ENCODE measurements around the gene CNEP1R1. TPM values are rescaled to one million over a fixed set of nuclear protein-coding genes. Genes with fewer than 3 reads are reported as not detected.

Gene CNEP1R1
- total and polyA plus RNA-seq, 9 donors = 15.0 to 22.7 (median 18.4) TPM

DNA sequence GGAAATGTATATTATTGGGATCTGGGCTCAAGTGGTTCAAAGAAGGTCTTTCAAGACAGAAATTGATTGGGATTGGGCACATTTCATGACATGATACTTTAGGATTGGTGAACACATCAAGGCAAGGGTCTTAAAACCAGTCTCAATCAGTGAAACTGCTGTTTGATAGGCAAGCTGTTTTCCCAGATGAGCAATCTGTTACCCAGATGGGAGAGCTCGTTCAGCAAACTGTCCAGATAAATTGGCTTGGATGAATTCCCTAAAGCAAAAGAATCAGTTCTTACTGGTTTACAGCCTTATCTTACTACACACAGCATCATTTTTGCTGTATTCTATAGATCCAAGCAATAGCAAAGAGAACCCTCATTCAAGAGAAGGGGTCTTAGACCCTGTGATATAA, 31.0 kb upstream of the CNEP1R1 start:
- H3K36me3 ChIP-seq (ENCODE audit: control insufficient read depth, insufficient read depth, low read length) = no peaks in the 10 kb centered on the region
- H3K4me1 ChIP-seq (ENCODE audit: control insufficient read depth, insufficient read depth, low read length) = no peaks in the 10 kb centered on the region
- H3K9me3 ChIP-seq (replicated peaks; ENCODE audit: control insufficient read depth, low read depth, low read length) = no peaks in the 10 kb centered on the region
- 60% methylated on average over 1 of the region's 1 CpG for WGBS (ENCODE audit: insufficient coverage)
- no peaks in the 10 kb centered on the region for H3K27me3 ChIP-seq (ENCODE audit: control insufficient read depth, insufficient read depth, low read length)
- H3K27ac ChIP-seq (ENCODE audit: low read length) = no peak overlapping the region
- no peak overlapping the region for H3K4me3 ChIP-seq (ENCODE audit: low read length)
- no peak for DNase-seq

DNA sequence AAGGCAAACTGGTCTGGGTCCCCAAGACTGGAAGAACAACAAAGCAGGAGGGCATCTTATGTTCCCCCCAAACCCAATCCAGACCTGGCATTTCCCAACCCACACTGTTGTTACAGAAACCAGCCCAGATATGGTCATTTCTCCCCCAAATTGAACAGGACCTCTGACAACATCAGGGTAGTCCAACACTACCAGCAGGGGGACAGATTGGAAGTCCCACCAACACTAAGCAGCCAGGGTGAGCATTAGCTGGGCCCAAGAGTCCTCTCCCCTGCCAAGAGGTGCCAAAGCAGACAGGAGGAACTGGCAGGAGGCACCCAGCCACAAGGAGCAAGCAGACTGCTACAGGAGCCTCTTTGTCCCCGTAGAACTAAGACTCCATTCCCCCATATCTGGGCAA, 29.3 kb upstream of the CNEP1R1 start:
- H3K36me3 ChIP-seq (ENCODE audit: control insufficient read depth, insufficient read depth, low read length) = no peaks in the 10 kb centered on the region
- H3K27ac ChIP-seq (ENCODE audit: low read length) = no peak overlapping the region
- no peaks in the 10 kb centered on the region for H3K27me3 ChIP-seq (ENCODE audit: control insufficient read depth, insufficient read depth, low read length)
- H3K4me1 ChIP-seq (ENCODE audit: control insufficient read depth, insufficient read depth, low read length) = no peaks in the 10 kb centered on the region
- no peaks in the 10 kb centered on the region for H3K9me3 ChIP-seq (replicated peaks; ENCODE audit: control insufficient read depth, low read depth, low read length)
- 40% methylated on average over 1 of the region's 1 CpG for WGBS (ENCODE audit: insufficient coverage)
- no peak for DNase-seq
- H3K4me3 ChIP-seq (ENCODE audit: low read length) = no peak overlapping the region

DNA sequence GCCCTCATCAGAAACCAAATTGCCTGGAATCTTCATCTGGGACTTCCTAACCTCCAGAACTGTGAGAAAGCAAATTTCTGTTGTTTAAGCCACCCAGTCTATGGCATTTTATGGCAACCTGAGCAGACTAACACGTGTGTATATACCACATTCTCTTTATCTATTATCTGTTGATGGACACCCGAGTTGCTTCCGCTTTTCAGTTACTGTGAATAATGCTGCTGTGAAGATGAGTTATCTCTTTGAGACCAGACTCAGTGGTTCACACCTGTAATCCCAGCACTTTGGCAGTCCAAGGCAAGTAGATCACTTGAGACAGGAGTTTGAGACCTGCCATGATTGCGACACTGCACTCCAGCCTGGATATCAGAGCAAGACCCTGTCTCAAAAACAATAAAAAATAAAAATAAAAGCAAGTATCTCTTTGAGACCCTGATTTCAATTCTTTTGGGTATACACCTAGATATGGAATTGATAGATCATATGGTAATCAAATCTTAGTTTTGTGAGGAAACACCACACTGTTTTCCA, 27.2 kb upstream of the CNEP1R1 start:
- no CpG with 5 or more reads among the region's 4 CpGs for WGBS (ENCODE audit: insufficient coverage)
- Histone ChIP-seq H3K27ac (ENCODE audit: low read length) (no peak overlapping the region), H3K4me1 (ENCODE audit: control insufficient read depth, insufficient read depth, low read length) (no peaks in the 10 kb centered on the region), H3K9me3 (replicated peaks; ENCODE audit: control insufficient read depth, low read depth, low read length) (no peaks in the 10 kb centered on the region), H3K27me3 (ENCODE audit: control insufficient read depth, insufficient read depth, low read length) (no peaks in the 10 kb centered on the region), H3K4me3 (ENCODE audit: low read length) (no peak overlapping the region), H3K36me3 (ENCODE audit: control insufficient read depth, insufficient read depth, low read length) (no peaks in the 10 kb centered on the region)
- DNase-seq = no peak

DNA sequence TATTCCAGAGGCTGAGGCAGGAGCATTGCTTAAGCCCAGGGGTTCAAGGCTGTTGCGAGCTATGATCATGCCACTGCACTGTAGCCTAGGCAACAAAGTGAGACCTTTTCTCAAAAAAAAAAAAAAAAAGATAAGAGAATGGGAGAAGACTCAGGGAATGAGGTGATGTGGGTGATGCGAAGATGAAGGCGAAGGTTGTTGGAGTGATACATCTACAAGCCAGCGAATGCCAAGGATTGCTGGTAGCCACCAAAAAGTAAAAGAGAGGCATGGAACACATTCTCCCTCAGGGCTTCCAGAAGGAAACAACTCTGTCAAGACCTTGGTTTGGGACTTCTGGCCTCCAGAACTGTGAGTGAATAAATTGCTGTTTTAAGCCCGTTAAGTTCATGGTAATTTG, 26.0 kb upstream of the CNEP1R1 start:
- H3K27ac ChIP-seq (ENCODE audit: low read length) = no peak overlapping the region
- H3K4me1 ChIP-seq (ENCODE audit: control insufficient read depth, insufficient read depth, low read length) = no peaks in the 10 kb centered on the region
- WGBS (ENCODE audit: insufficient coverage) = 90% methylated on average over 4 of the region's 5 CpGs
- H3K4me3 ChIP-seq (ENCODE audit: low read length) = no peak overlapping the region
- peaks cover 2% of the 10 kb centered on the region for H3K27me3 ChIP-seq (ENCODE audit: control insufficient read depth, insufficient read depth, low read length)
- no peaks in the 10 kb centered on the region for H3K9me3 ChIP-seq (replicated peaks; ENCODE audit: control insufficient read depth, low read depth, low read length)
- no peaks in the 10 kb centered on the region for H3K36me3 ChIP-seq (ENCODE audit: control insufficient read depth, insufficient read depth, low read length)
- DNase-seq = no peak

DNA sequence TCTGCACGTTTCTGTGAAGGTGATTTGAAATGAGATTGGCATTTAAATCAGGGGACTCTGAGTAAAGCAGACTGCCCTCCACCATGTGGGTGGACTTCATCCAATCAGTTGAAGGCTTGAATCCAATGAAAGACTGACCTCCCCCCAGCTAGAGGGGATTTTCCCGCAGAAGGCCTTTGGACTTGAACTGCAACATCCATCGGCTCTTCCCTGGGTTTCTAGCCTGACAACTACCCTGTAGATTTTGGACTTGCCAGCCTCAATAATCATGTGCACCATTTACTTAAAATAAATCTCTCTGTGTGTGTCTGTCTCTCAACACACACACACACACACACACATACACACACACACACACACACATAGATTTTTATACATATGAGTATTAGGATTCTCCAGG, 23.9 kb upstream of the CNEP1R1 start:
- DNase-seq = no peak
- no CpG with 5 or more reads among the region's 3 CpGs for WGBS (ENCODE audit: insufficient coverage)
- Histone ChIP-seq H3K9me3 (replicated peaks; ENCODE audit: control insufficient read depth, low read depth, low read length) (no peaks in the 10 kb centered on the region), H3K4me3 (ENCODE audit: low read length) (no peak overlapping the region), H3K27me3 (ENCODE audit: control insufficient read depth, insufficient read depth, low read length) (peaks cover 2% of the 10 kb centered on the region), H3K4me1 (ENCODE audit: control insufficient read depth, insufficient read depth, low read length) (no peaks in the 10 kb centered on the region), H3K36me3 (ENCODE audit: control insufficient read depth, insufficient read depth, low read length) (no peaks in the 10 kb centered on the region), H3K27ac (ENCODE audit: low read length) (no peak overlapping the region)

DNA sequence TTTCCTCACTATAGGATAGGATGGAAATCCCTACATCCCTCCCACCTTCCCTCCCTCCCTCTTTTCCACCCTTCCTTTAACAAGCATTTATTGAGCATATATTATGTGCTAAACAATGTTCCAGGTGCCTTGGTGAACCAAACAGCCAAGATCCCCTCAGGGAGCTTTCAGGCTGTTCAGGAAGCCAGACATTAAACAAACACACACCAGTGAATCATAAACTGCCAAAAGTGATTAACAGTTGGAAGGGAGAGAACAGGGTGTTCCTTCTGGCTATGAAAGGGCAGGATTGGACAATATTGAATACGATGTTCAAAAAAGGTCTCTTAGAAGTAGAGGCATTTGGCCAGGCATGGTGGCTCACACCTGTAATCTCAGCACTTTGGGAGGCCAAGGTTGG, 22.8 kb upstream of the CNEP1R1 start:
- DNase-seq = no peak
- Histone ChIP-seq H3K27me3 (ENCODE audit: control insufficient read depth, insufficient read depth, low read length) (peaks cover 2% of the 10 kb centered on the region), H3K9me3 (replicated peaks; ENCODE audit: control insufficient read depth, low read depth, low read length) (no peaks in the 10 kb centered on the region), H3K27ac (ENCODE audit: low read length) (no peak overlapping the region), H3K4me3 (ENCODE audit: low read length) (no peak overlapping the region), H3K4me1 (ENCODE audit: control insufficient read depth, insufficient read depth, low read length) (no peaks in the 10 kb centered on the region), H3K36me3 (ENCODE audit: control insufficient read depth, insufficient read depth, low read length) (no peaks in the 10 kb centered on the region)
- 91% methylated on average over 1 of the region's 1 CpG for WGBS (ENCODE audit: insufficient coverage)

DNA sequence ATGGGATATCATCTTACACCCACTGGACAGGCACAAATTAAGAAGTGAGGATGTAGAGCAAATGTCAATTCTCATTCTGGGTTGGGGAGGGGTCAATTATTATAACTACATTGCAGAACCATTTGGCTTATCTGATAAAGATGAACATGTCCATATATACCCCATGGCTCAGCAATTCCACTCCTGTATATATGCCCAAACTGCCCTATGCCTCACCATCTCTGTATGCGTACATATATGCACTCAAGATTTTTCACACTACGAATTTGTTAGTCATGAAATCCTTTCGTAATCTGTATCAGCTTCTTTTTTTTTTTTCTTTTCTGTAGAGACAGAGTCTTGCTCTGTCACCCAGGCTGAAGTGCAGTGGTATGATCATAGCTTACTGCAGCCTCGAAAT, 20.8 kb upstream of the CNEP1R1 start:
- Histone ChIP-seq H3K9me3 (replicated peaks; ENCODE audit: control insufficient read depth, low read depth, low read length) (no peaks in the 10 kb centered on the region), H3K36me3 (ENCODE audit: control insufficient read depth, insufficient read depth, low read length) (no peaks in the 10 kb centered on the region), H3K4me3 (ENCODE audit: low read length) (no peak overlapping the region), H3K4me1 (ENCODE audit: control insufficient read depth, insufficient read depth, low read length) (no peaks in the 10 kb centered on the region), H3K27ac (ENCODE audit: low read length) (no peak overlapping the region), H3K27me3 (ENCODE audit: control insufficient read depth, insufficient read depth, low read length) (peaks cover 2% of the 10 kb centered on the region)
- no peak for DNase-seq
- 60% methylated on average over 1 of the region's 4 CpGs for WGBS (ENCODE audit: insufficient coverage)

DNA sequence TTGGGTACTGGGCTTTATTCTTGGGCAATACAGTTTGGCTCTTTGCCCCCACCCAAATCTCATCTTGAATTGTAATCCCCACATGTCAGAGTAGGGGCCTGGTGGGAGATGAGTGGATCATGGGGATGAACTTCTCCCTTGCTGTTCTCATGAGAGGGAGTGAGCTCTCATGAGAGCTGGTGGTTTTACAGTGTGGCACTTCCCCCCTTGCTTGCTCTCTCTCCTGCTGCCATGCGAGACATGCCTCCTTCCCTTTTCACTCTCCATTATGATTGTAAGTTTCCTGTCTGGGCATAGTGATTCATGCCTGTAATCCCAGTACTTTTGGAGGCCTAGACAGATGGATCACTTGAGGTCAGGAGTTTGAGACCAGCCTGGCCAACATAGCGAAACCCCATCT, 18.1 kb upstream of the CNEP1R1 start:
- no peaks in the 10 kb centered on the region for H3K4me1 ChIP-seq (ENCODE audit: control insufficient read depth, insufficient read depth, low read length)
- H3K4me3 ChIP-seq (ENCODE audit: low read length) = no peak overlapping the region

DNA sequence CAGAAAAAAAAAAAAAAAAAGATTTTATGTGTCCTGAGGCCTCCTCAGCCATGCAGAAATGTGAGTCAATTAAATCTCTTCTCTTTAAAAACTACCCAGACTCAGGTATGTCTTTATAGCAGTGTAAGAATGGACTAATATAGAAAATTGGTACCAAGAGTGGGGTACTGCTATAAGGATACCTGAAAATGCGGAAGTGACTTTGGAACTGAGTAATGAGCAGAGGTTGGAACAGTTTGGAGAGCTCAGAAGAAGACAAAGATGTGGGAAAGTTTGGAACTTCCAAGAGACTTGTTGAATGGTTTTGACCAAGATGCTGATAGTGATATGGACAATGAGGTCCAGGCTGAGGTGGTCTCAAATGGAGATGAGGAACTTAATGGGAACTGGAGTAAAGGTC, 17.3 kb upstream of the CNEP1R1 start:
- H3K27ac ChIP-seq (ENCODE audit: low read length) = no peak overlapping the region
- H3K4me3 ChIP-seq (ENCODE audit: low read length) = no peak overlapping the region
- WGBS (ENCODE audit: insufficient coverage) = 100% methylated on average over 1 of the region's 1 CpG
- no peaks in the 10 kb centered on the region for H3K4me1 ChIP-seq (ENCODE audit: control insufficient read depth, insufficient read depth, low read length)
- no peaks in the 10 kb centered on the region for H3K9me3 ChIP-seq (replicated peaks; ENCODE audit: control insufficient read depth, low read depth, low read length)
- H3K36me3 ChIP-seq (ENCODE audit: control insufficient read depth, insufficient read depth, low read length) = no peaks in the 10 kb centered on the region
- no peak for DNase-seq
- peaks cover 2% of the 10 kb centered on the region for H3K27me3 ChIP-seq (ENCODE audit: control insufficient read depth, insufficient read depth, low read length)

More for the DNA sequence above, 18.1 kb upstream of the CNEP1R1 start:
- no peaks in the 10 kb centered on the region for H3K9me3 ChIP-seq (replicated peaks; ENCODE audit: control insufficient read depth, low read depth, low read length)
- no CpG with 5 or more reads among the region's 2 CpGs for WGBS (ENCODE audit: insufficient coverage)
- no peaks in the 10 kb centered on the region for H3K36me3 ChIP-seq (ENCODE audit: control insufficient read depth, insufficient read depth, low read length)
- H3K27me3 ChIP-seq (ENCODE audit: control insufficient read depth, insufficient read depth, low read length) = peaks cover 2% of the 10 kb centered on the region
- no peak overlapping the region for H3K27ac ChIP-seq (ENCODE audit: low read length)
- no peak for DNase-seq

DNA sequence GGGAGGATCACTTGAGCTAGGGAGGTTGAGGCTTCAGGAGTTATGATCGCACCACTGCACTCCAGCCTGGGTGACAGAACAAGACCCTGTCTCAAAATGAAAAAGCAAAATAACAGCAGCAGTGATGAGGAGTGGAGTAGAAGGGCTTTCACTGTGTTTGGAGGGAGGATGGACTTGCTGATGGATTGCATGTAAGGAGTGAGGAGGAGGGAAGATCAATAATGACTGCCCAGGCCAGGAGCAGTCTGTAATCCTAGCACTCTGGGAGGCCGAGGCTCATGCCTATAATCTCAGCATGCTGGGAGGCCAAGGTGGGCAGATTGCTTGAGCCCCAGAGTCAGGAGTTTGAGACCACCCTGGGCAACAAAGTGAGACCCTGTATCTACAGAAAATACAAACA, 14.8 kb upstream of the CNEP1R1 start:
- no peak overlapping the region for H3K4me3 ChIP-seq (ENCODE audit: low read length)
- H3K27ac ChIP-seq (ENCODE audit: low read length) = no peak overlapping the region
- WGBS (ENCODE audit: insufficient coverage) = 76% methylated on average over 2 of the region's 2 CpGs
- H3K27me3 ChIP-seq (ENCODE audit: control insufficient read depth, insufficient read depth, low read length) = no peaks in the 10 kb centered on the region
- DNase-seq = no peak
- no peaks in the 10 kb centered on the region for H3K4me1 ChIP-seq (ENCODE audit: control insufficient read depth, insufficient read depth, low read length)
- H3K36me3 ChIP-seq (ENCODE audit: control insufficient read depth, insufficient read depth, low read length) = no peaks in the 10 kb centered on the region
- no peaks in the 10 kb centered on the region for H3K9me3 ChIP-seq (replicated peaks; ENCODE audit: control insufficient read depth, low read depth, low read length)

DNA sequence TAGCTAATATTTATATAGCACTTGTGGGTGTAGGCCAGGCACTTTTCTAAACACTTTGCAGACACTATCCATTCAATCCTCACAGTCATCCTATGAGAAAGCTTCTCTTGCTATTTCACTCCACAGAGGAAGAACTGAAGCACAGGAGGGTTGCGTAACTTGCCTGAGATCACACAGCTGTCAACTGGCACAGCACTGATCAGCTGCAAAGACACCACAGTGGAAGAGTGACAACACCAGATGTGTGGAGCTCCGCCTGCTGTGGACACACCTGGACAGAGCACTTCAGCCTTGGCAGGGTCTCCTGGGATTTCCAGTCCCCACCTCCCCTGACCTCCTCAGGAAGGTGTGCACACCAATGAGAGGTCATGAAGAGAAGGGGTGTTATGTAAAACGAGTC, 13.3 kb upstream of the CNEP1R1 start:
- 90% methylated on average over 2 of the region's 3 CpGs for WGBS (ENCODE audit: insufficient coverage)
- DNase-seq = no peak

More for the DNA sequence above, 13.3 kb upstream of the CNEP1R1 start:
- Histone ChIP-seq H3K4me3 (ENCODE audit: low read length) (no peak overlapping the region), H3K27me3 (ENCODE audit: control insufficient read depth, insufficient read depth, low read length) (no peaks in the 10 kb centered on the region), H3K36me3 (ENCODE audit: control insufficient read depth, insufficient read depth, low read length) (no peaks in the 10 kb centered on the region), H3K9me3 (replicated peaks; ENCODE audit: control insufficient read depth, low read depth, low read length) (no peaks in the 10 kb centered on the region), H3K27ac (ENCODE audit: low read length) (no peak overlapping the region), H3K4me1 (ENCODE audit: control insufficient read depth, insufficient read depth, low read length) (no peaks in the 10 kb centered on the region)

Measured in muscle of leg (tissue), 11 donors.